GM18870 (cell line): ENCODE measurements around the gene CSH1.
"Not testable (repeated sequence)": the region's sequence is repeated elsewhere in the genome, so short reads cannot be mapped to it uniquely, and the experiment has no call there.

Experiments used
- ATAC-seq: cut with Tn5 transposase; IDR thresholded peaks from one replicate; pipeline ENCODE4 v1.9.1; 2021; ENCODE audit warnings: moderate library complexity; ENCODE audit not compliant: unreplicated experiment

The CSH1 gene

DNA sequence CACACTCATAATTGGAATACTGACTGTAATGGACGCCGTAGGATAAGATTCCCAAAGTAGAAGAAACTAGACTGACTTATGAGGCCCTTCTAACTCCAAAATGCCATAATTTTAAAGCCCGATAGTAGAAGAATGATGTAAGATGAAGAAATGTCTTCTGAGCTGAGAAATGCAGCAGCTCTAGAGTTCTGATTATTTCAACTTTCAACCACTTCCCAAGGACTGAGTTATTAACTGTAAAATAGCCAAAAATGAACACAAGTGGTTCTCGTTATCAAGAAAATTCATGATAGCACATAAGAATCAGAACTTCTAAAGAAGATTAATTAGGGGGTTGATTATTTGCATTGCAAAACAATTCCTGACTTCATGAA, 26.1 kb downstream of the CSH1 start:
- not testable (repeated sequence) for ATAC-seq

DNA sequence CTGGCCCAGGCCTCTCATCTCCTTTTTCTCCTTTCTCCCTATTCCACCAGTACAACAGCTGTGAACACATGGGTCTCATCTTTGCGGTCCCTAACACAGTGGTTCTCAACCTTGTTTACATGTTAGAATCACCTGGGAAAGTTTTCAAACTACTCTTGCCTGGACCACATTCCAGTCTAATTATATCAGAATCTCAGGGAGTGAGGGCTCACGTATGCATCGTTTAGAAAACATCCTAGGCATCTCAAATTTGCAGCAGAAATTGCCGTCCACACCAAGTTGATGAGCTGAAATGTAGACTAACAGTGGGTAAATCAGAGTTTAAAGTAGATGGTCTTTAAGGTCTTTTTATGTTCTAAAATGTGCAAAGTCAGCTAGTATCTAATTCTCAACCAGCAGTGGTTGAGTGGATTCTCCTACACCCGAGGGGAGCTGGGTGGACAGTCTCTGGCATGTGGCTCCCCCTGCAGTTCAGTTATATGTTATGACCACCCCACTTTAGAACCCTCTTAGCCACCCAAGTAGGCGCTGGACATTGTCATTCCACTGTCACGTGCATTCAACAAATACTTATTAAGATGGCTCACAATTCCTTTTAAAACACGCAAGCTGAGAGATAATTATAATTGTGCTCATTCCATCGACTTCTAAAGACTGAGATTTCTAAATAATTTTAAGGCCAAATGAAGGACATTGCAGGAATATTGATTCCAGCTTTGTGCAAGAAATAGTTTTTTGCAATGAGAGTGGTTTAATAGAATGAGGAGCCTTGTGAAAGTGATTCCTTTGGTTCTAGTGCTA, 26.7 kb downstream of the CSH1 start:
- ATAC-seq, result not testable (repeated sequence)

DNA sequence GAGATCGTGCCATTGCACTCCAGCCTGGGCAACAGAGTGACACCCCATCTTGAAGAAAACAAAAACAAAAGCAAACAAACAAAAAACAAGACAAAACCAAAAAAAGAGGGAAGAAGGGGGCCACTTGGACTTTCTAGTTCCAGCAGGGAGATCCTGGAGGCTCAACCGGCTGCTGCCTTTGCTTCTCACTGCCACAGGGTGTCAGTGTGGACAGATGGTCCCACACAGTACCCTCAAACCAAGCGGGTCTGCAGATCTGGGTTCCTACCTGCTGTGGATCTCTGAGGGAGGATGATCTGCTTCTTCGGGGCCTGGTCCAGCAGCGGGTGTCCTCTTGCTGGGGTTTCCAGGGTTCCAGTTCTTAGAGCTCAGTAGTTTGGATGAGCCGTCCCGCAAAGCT, 29.7 kb downstream of the CSH1 start:
- not testable (repeated sequence) for ATAC-seq

DNA sequence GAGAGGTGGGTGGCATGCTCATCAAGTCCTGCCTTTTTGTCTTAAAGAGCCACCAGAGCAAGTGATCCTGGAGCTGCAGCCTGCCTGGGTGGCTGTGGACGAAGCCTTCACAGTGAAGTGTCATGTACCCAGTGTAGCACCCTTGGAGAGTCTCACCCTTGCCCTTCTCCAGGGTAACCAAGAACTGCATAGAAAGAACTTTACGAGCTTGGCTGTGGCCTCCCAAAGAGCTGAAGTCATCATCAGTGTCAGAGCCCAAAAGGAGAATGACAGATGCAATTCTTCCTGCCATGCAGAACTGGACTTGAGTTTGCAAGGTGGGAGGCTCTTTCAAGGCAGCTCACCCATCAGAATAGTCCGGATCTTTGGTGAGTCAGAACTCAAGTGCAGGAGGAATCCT, 37.1 kb downstream of the CSH1 start:
- no peak for ATAC-seq

DNA sequence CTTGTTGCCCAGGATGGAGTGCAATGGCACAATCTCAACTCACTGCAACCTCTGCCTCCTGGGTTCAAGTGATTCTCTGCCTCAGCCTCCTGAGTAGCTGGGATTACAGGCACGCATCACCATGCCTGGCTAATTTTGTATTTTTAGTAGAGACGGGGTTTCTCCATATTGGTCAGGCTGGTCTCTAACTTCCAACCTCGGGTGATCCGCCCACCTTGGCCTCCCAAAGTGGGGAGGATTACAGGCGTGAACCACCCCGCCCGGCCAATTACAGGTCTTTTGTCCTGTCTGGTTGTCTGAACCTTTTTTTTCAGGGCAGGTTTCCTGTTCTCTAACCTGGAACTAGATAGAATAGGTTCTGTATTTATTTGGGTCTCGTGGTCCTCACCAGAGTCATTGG, 39.9 kb downstream of the CSH1 start:
- not testable (repeated sequence) for ATAC-seq

DNA sequence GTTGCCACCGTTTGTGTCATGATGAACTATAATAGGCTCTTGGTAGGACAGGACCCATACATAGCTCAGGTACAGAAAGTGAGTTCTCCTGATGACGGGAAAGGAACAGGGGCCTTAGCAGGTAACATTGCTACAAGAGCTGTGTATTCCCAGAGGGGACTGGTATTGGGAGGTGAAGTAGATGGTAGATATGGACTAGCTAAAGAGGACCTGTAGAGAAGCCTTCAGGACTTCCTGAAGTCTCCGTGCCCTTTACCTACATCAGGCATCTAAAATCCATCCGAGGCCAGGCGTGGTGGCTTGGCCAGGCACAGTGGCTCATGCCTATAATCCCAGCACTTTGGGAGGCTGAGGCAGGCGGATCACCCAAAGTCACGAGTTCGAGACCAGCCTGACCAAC, 41.2 kb downstream of the CSH1 start:
- ATAC-seq, result no peak

DNA sequence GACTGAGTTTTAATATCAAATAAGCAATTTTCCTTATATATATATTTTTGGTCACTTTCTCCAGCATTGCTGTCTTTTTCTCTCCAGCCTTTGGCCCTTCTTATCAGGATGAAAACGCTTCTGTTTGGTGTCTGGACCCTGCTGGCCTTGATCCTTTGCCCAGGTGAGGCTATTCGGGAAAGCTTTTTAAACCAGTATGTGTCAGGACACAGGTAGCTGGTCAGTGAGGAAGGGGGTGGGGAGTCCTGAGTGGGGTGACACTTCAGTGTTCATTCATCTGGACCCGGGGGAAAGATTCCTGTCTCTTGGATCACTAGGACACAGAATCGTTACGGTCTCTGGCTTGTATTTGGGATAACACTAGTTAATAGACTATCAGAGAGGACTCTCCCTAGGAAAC, 41.7 kb downstream of the CSH1 start:
- ATAC-seq, result no peak

DNA sequence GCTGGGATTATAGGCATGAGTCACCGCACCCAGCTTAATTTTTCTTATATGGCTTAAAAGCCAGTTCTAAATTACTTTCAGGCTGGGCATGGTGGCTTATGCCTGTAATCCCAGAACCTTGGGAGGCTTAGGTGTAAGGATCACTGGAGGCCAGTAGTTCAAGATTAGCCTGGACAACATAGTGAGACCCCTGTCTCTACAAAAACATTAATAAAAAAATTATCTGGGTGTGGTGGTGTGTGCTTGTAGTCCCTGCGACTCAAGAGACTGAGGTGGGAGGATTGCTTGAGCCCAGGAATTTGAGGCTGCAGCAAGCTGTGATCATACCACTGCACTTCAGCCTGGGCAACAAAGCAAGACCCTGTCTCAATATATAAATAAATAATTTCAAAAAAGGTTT, 43.1 kb downstream of the CSH1 start:
- ATAC-seq, result no peak

DNA sequence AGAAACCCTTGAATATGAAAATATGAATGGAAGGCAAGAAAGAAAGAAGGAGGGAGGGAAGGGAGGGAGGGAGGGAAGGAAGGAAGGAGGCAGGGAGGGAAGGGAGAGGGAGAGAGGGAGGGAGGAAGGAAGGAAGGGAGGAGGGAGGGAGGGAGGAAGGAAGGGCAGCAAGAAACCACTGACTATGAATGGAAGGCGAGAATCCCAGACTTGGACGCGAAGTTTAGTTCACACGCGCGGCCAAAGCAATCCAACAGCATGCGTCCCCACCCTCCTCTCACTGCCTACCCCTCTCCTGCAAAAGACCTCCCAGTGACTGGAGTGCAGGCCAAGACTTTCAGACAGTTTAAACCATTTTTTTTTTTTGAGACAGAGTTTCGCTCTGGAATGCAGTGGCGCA, 46.0 kb downstream of the CSH1 start:
- no peak for ATAC-seq

DNA sequence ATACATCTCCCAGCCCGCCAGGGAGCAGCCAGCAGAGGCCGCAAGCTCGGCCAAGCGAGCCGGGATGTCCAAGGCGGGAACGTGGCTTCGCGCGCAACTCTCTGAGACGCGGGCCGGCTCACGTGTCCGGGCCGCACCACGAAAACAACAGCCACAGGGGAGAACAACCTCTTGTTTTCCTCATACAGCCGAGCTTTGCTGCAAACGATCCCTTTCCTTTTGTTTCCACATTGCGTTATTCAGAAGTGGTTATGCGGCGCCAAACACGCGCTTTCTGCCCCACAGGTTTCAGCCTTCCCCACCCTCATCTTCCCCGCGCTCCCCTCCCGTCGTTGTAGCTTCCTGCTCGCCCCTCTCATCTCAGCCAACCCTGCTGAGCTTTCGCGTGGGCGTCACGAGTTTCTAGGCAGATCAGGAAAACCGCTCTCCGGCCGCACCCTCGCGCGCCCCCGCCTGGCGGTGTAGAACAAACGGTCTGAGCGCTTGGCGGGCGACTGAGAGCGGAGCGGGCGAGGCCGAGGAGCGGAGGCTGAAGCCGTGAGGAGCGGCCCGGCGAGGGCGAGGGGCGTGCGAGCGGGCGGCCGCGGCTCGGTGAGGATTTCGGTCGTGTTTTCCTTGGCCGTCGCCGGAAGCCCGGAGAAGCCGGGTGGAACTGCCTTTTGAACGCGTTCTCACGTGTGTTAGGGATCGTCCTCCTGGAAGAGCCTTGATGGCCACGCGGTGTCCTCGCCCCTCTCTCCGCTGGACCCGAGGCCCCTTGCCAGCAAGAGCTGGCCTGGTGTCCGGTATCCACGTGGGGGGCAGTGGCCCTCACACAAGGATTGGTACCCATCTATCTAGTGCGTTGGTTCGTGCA, 47.3 kb downstream of the CSH1 start:
- no peak for ATAC-seq

DNA sequence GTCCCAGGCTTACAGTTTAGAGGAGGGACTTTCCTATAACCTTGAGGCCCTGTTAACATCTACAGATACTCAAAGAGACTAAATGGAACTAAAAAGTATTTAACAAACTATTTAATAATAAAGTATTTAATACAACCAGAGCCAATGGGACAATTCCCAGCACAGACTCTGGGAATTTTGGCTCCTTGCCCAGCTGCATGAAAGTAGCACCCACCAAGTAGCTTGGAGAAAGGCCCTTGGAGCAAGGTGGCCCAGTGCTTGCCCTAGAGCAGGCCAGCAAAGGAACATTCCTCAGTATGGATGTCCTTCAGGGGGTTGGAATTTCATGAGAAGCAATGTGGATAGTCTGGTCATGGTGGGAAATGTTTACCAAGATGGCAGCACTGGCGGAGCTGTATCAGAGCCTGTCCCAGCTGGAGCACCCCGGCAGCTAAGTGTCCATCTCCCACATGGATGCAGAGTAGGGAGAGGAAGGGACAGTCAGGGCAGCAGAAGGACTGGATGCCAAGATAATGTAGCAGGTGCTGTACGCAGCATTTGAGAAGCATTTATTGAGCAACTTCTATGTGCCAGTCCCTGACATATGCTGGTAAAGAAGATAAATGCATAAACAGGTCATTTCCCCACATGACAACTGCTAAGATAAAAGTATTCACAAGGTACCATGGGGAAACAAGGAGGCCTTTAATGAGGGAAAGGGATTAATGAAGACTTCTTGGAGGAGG, 48.7 kb downstream of the CSH1 start:
- ATAC-seq, result no peak

DNA sequence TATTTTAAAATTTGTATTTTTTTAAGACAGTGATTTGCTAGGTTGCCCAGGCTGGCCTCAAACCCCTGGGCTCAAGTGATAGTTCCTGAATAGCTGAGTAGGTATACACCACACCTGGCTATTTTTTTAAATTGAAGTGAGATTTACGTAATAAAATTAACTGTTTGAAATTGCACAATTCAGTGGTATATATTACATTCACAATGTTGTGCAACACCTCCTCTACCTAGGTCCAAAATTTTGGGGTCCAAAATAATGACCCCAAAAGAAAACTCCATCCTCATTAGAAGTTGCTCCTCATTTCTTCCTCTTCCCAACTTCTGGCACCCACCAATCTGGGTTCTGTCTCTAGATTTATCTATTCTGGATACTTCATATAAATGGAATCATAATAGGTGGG, 50.9 kb downstream of the CSH1 start:
- no peak for ATAC-seq
